SK-N-DZ (cell line): ENCODE data around the gene DCLK1.

ENCODE experiments used
- DNase-seq: peaks from one replicate; pipeline ENCODE4 v3.0.0-alpha.2; 2015; ENCODE audit warnings: low spot score

The DCLK1 gene

GRCh38 chr13:35833031-35833430, 298.2 kb downstream of the DCLK1 start:
- DNase-seq, result no peak

- DNase-seq, result no peak
Measured at GRCh38 chr13:35832551-35832950, 298.6 kb downstream of the DCLK1 start.

- no peak for DNase-seq
Measured at GRCh38 chr13:35830850-35831450, 300.2 kb downstream of the DCLK1 start.

GRCh38 chr13:35826626-35827254, 304.4 kb downstream of the DCLK1 start:
- DNase-seq, result no peak

- no peak for DNase-seq
Measured at GRCh38 chr13:35824825-35825224, 306.4 kb downstream of the DCLK1 start.

- DNase-seq, result no peak
Measured at GRCh38 chr13:35824395-35824794, 306.8 kb downstream of the DCLK1 start.

GRCh38 chr13:35822666-35823065, 308.5 kb downstream of the DCLK1 start:
- DNase-seq, result no peak

- peak; percentile 71 for DNase-seq
Measured at GRCh38 chr13:35818633-35819067, 312.5 kb downstream of the DCLK1 start.

GRCh38 chr13:35817642-35818607, 313.3 kb downstream of the DCLK1 start:
- peak; percentile 27 for DNase-seq

- no peak for DNase-seq
Measured at GRCh38 chr13:35814605-35815011, 316.6 kb downstream of the DCLK1 start.

GRCh38 chr13:35812736-35813135, 318.4 kb downstream of the DCLK1 start:
- peak; percentile 63 for DNase-seq

GRCh38 chr13:35810321-35810720, 320.9 kb downstream of the DCLK1 start:
- peak; percentile 93 for DNase-seq

- DNase-seq, result no peak
Measured at GRCh38 chr13:35808846-35809245, 322.3 kb downstream of the DCLK1 start.

- DNase-seq, result no peak
Measured at GRCh38 chr13:35804901-35805300, 326.3 kb downstream of the DCLK1 start.

GRCh38 chr13:35797991-35798390, 333.2 kb downstream of the DCLK1 start:
- no peak for DNase-seq

GRCh38 chr13:35797244-35797643, 333.9 kb downstream of the DCLK1 start:
- peak; percentile 58 for DNase-seq

- DNase-seq, result peak; percentile 60
Measured at GRCh38 chr13:35796623-35797022, 334.6 kb downstream of the DCLK1 start.

GRCh38 chr13:35794734-35795389, 336.3 kb downstream of the DCLK1 start:
- no peak for DNase-seq

- no peak for DNase-seq
Measured at GRCh38 chr13:35793823-35794222, 337.4 kb downstream of the DCLK1 start.

GRCh38 chr13:35792911-35793310, 338.3 kb downstream of the DCLK1 start:
- DNase-seq, result no peak

- no peak for DNase-seq
Measured at GRCh38 chr13:35792021-35792420, 339.2 kb downstream of the DCLK1 start.
